Mesendoderm (in vitro differentiated cells): Measurements from ENCODE around the gene SLC25A53.

ENCODE experiments used
- DNase-seq: peaks from one replicate; pipeline ENCODE4 v3.0.0; 2013
- H2AK5ac ChIP-seq: 2 replicates; pipeline ENCODE4 v1.6.1; 2013; ENCODE audit warnings: low read length, inconsistent platforms
- H2BK120ac ChIP-seq: 2 replicates; pipeline ENCODE4 v1.6.1; 2013; ENCODE audit warnings: low read depth, mild to moderate bottlenecking, low read length, moderate library complexity, mixed read lengths
- H2BK15ac ChIP-seq: replicated peaks from 2 replicates; pipeline ENCODE4 v1.6.1; 2013; ENCODE audit warnings: low read depth, mild to moderate bottlenecking, moderate library complexity
- H2BK5ac ChIP-seq: 2 replicates; pipeline ENCODE4 v1.6.1; 2013; ENCODE audit warnings: low read length, inconsistent platforms
- H3K18ac ChIP-seq: 2 replicates; pipeline ENCODE4 v1.6.1; 2013; ENCODE audit warnings: mild to moderate bottlenecking, low read length, mixed read lengths
- H3K23ac ChIP-seq: one replicate; pipeline ENCODE4 v1.6.1; 2013; ENCODE audit warnings: low read length
- H3K27ac ChIP-seq: 2 replicates; pipeline ENCODE4 v1.5.1; 2013; ENCODE audit warnings: low read depth, mild to moderate bottlenecking, inconsistent platforms, low read length, moderate library complexity
- H3K27me3 ChIP-seq: 2 replicates; pipeline ENCODE4 v1.6.1; 2013; ENCODE audit warnings: low read length, control low read depth, mild to moderate bottlenecking, inconsistent platforms; ENCODE audit not compliant: insufficient read depth, poor library complexity
- H3K36me3 ChIP-seq: 2 replicates; pipeline ENCODE4 v1.6.1; 2013; ENCODE audit warnings: low read length, inconsistent platforms; ENCODE audit not compliant: control insufficient read depth, insufficient read depth
- H3K4ac ChIP-seq: one replicate; pipeline ENCODE4 v1.6.1; 2013; ENCODE audit warnings: low read depth, mild to moderate bottlenecking, low read length, moderate library complexity
- H3K4me1 ChIP-seq: 2 replicates; pipeline ENCODE4 v1.6.1; 2013; ENCODE audit warnings: low read depth, low read length, inconsistent platforms; ENCODE audit not compliant: control insufficient read depth
- H3K4me2 ChIP-seq: 2 replicates; pipeline ENCODE4 v1.6.1; 2013; ENCODE audit warnings: low read length
- H3K4me3 ChIP-seq: 2 replicates; pipeline ENCODE4 v1.5.1; 2013; ENCODE audit warnings: mild to moderate bottlenecking, low read length
- H3K56ac ChIP-seq: one replicate; pipeline ENCODE4 v1.6.1; 2013; ENCODE audit warnings: low read length
- H3K79me1 ChIP-seq: 2 replicates; pipeline ENCODE4 v1.6.1; 2013; ENCODE audit warnings: low read length, inconsistent platforms
- H3K79me2 ChIP-seq: 2 replicates; pipeline ENCODE4 v1.6.1; 2013; ENCODE audit warnings: mild to moderate bottlenecking, low read length; ENCODE audit not compliant: control insufficient read depth, insufficient read depth
- H3K9ac ChIP-seq: 2 replicates; pipeline ENCODE4 v1.6.1; 2013; ENCODE audit warnings: low read length, inconsistent platforms
- H4K5ac ChIP-seq: one replicate; pipeline ENCODE4 v1.6.1; 2013; ENCODE audit warnings: low read length
- H4K8ac ChIP-seq: one replicate; pipeline ENCODE4 v1.6.1; 2013; ENCODE audit warnings: low read depth, mild to moderate bottlenecking, control low read depth, low read length, moderate library complexity
- WGBS: extraction: QIAGEN DNeasy Blood & Tissue Kit; methylation state at CpG from one replicate; pipeline ENCODE4 v1.1.7; 2013; ENCODE audit warnings: low lambda C conversion rate, missing lambda C conversion rate; ENCODE audit not compliant: insufficient coverage; ENCODE audit errors: extremely low coverage; 5-methylcytosine and 5-hydroxymethylcytosine counted together

The SLC25A53 gene

GRCh38 chrX:104126856-104127255, 30.0 kb downstream of the SLC25A53 start:
- WGBS = no CpG with 5 or more reads among the region's 2 CpGs

GRCh38 chrX:104122829-104123228, 34.0 kb downstream of the SLC25A53 start:
- no peak overlapping the region for H3K4ac ChIP-seq
- no peak overlapping the region for H3K23ac ChIP-seq
- no peaks in the 10 kb centered on the region for H3K79me2 ChIP-seq
- no peak overlapping the region for H3K18ac ChIP-seq
- no peak overlapping the region for H3K4me2 ChIP-seq
- no peak overlapping the region for H2BK120ac ChIP-seq
- H3K9ac ChIP-seq = no peak overlapping the region
- no peaks in the 10 kb centered on the region for H3K79me1 ChIP-seq
- H3K27ac ChIP-seq = no peak overlapping the region
- WGBS = no CpG with 5 or more reads among the region's 5 CpGs
- no peak for DNase-seq
- H3K27me3 ChIP-seq = no peaks in the 10 kb centered on the region
- H2BK15ac ChIP-seq = no peak overlapping the region
- no peak overlapping the region for H4K5ac ChIP-seq
- no peak overlapping the region for H2AK5ac ChIP-seq
- no peak overlapping the region for H4K8ac ChIP-seq
- H3K4me3 ChIP-seq = no peak overlapping the region
- H3K4me1 ChIP-seq = no peaks in the 10 kb centered on the region
- H3K36me3 ChIP-seq = no peaks in the 10 kb centered on the region
- H2BK5ac ChIP-seq = no peak overlapping the region
- no peak overlapping the region for H3K56ac ChIP-seq

More at GRCh38 chrX:104126856-104127255, 30.0 kb downstream of the SLC25A53 start:
- no peaks in the 10 kb centered on the region for H3K79me1 ChIP-seq
- no peak overlapping the region for H3K18ac ChIP-seq
- H4K8ac ChIP-seq = no peak overlapping the region
- H3K56ac ChIP-seq = no peak overlapping the region
- no peak overlapping the region for H3K27ac ChIP-seq
- no peak overlapping the region for H4K5ac ChIP-seq
- no peak overlapping the region for H3K4me3 ChIP-seq
- H3K27me3 ChIP-seq = no peaks in the 10 kb centered on the region
- H3K9ac ChIP-seq = no peak overlapping the region
- H3K23ac ChIP-seq = no peak overlapping the region
- no peaks in the 10 kb centered on the region for H3K36me3 ChIP-seq
- no peak overlapping the region for H2BK5ac ChIP-seq
- no peak overlapping the region for H2BK15ac ChIP-seq
- no peak overlapping the region for H3K4ac ChIP-seq
- no peak overlapping the region for H2AK5ac ChIP-seq
- H3K4me2 ChIP-seq = no peak overlapping the region
- no peak for DNase-seq
- no peak overlapping the region for H2BK120ac ChIP-seq
- H3K79me2 ChIP-seq = no peaks in the 10 kb centered on the region
- no peaks in the 10 kb centered on the region for H3K4me1 ChIP-seq

- Histone ChIP-seq H3K18ac (no peak overlapping the region), H3K79me1 (no peaks in the 10 kb centered on the region), H4K5ac (no peak overlapping the region), H3K36me3 (no peaks in the 10 kb centered on the region), H3K4me1 (no peaks in the 10 kb centered on the region), H3K27ac (no peak overlapping the region), H3K4me3 (no peak overlapping the region), H3K4me2 (no peak overlapping the region), H2BK5ac (no peak overlapping the region), H3K56ac (no peak overlapping the region), H3K9ac (no peak overlapping the region), H3K27me3 (no peaks in the 10 kb centered on the region), H2BK120ac (no peak overlapping the region), H2AK5ac (no peak overlapping the region), H3K23ac (no peak overlapping the region), H3K4ac (no peak overlapping the region), H2BK15ac (no peak overlapping the region), H3K79me2 (no peaks in the 10 kb centered on the region), H4K8ac (no peak overlapping the region)
- DNase-seq = no peak
- WGBS = no CpG with 5 or more reads among the region's 1 CpG
Measured at GRCh38 chrX:104118765-104119164, 38.0 kb downstream of the SLC25A53 start.

GRCh38 chrX:104117759-104118158, 39.0 kb downstream of the SLC25A53 start:
- H3K4me1 ChIP-seq = no peaks in the 10 kb centered on the region
- H2AK5ac ChIP-seq = no peak overlapping the region
- H4K8ac ChIP-seq = no peak overlapping the region
- no peak overlapping the region for H3K9ac ChIP-seq
- H3K4ac ChIP-seq = no peak overlapping the region
- H2BK5ac ChIP-seq = no peak overlapping the region
- no peak overlapping the region for H4K5ac ChIP-seq
- H3K27me3 ChIP-seq = no peaks in the 10 kb centered on the region
- no peak overlapping the region for H2BK15ac ChIP-seq
- H3K36me3 ChIP-seq = no peaks in the 10 kb centered on the region
- H3K56ac ChIP-seq = no peak overlapping the region
- H3K4me2 ChIP-seq = no peak overlapping the region
- H3K79me2 ChIP-seq = no peaks in the 10 kb centered on the region
- no peak overlapping the region for H2BK120ac ChIP-seq
- H3K4me3 ChIP-seq = no peak overlapping the region
- no peak overlapping the region for H3K27ac ChIP-seq
- H3K18ac ChIP-seq = no peak overlapping the region
- H3K23ac ChIP-seq = no peak overlapping the region
- DNase-seq = no peak
- H3K79me1 ChIP-seq = no peaks in the 10 kb centered on the region

GRCh38 chrX:104113222-104113965, 43.4 kb downstream of the SLC25A53 start:
- no peaks in the 10 kb centered on the region for H3K27me3 ChIP-seq
- H3K9ac ChIP-seq = peak overlapping the region; percentile 50
- H3K27ac ChIP-seq = no peak overlapping the region
- no CpG with 5 or more reads among the region's 24 CpGs for WGBS
- H4K8ac ChIP-seq = no peak overlapping the region
- H3K56ac ChIP-seq = peak overlapping the region; percentile 67
- H3K4me1 ChIP-seq = no peaks in the 10 kb centered on the region
- no peaks in the 10 kb centered on the region for H3K79me2 ChIP-seq
- peak; percentile 83 for DNase-seq
- no peak overlapping the region for H3K4ac ChIP-seq
- H2BK15ac ChIP-seq = no peak overlapping the region
- H2AK5ac ChIP-seq = no peak overlapping the region
- H3K4me2 ChIP-seq = peak overlapping the region; percentile 61
- no peak overlapping the region for H3K18ac ChIP-seq
- no peak overlapping the region for H2BK120ac ChIP-seq
- no peaks in the 10 kb centered on the region for H3K79me1 ChIP-seq
- no peaks in the 10 kb centered on the region for H3K36me3 ChIP-seq
- H3K4me3 ChIP-seq = peak overlapping the region; percentile 37
- no peak overlapping the region for H2BK5ac ChIP-seq
- no peak overlapping the region for H4K5ac ChIP-seq
- no peak overlapping the region for H3K23ac ChIP-seq
